Ascending aorta (tissue), 2 donors: ENCODE measurements around the gene GPR83. TPM values are rescaled to one million over a fixed set of nuclear protein-coding genes. Genes with fewer than 3 reads are reported as not detected.
A peak's percentile ranks its signal among the peaks of the same experiment; 100 is the strongest.

Source experiments
- DNase-seq, 2 donors: peaks; one replicate each; pipeline ENCODE4 v3.0.0-alpha.2; 2019; ENCODE audit warnings: low spot score in 2 of 2
- H3K27ac ChIP-seq, 2 donors: fragments of 200-600 bp; sonication (generic); one replicate each; pipeline ENCODE4 v1.5.1; 2016 to 2017; ENCODE audit warnings: mild to moderate bottlenecking in 1 of 2
- H3K27me3 ChIP-seq: fragments of 200-600 bp; sonication (generic); one replicate; pipeline ENCODE4 v1.5.1; 2017
- H3K36me3 ChIP-seq, 2 donors: fragments of 200-600 bp; sonication (generic); one replicate each; pipeline ENCODE4 v1.5.1; 2016
- H3K4me1 ChIP-seq, 2 donors: fragments of 200-600 bp; sonication (generic); one replicate each; pipeline ENCODE4 v1.5.1; 2016 to 2017; ENCODE audit warnings: mild to moderate bottlenecking in 1 of 2
- H3K4me3 ChIP-seq, 2 donors: fragments of 200-600 bp; sonication (generic); one replicate each; pipeline ENCODE4 v1.5.1; 2016 to 2017; ENCODE audit warnings: mild to moderate bottlenecking in 1 of 2
- H3K9me3 ChIP-seq, 2 donors: fragments of 200-600 bp; sonication (generic); one replicate each; pipeline ENCODE4 v1.5.1; 2016
- CTCF ChIP-seq, 3 experiments: fragments of 200-600 bp in 2 of 3; fragments of 450-650 bp in 1 of 3; sonication (generic) in 2 of 3; IDR thresholded peaks; one replicate each; pipeline ENCODE4 v1.5.1; 2016 to 2019; ENCODE audit warnings: antibody characterized with exemption in 3 of 3, mild to moderate bottlenecking in 1 of 3, moderate library complexity in 1 of 3
- intact Hi-C: fragments of 100-400 bp; cut with DNase I; formaldehyde crosslinking; loops from one replicate; pipeline ENCODE4 v1.15.1; 2023
- total RNA-seq: library from RNA; depleted of rRNA; stranded (reverse); fragments of >200 nt; gene quantifications from one replicate; pipeline ENCODE4 v1.1.0, GENCODE V29; 2016

The GPR83 gene
- not detected for total RNA-seq

GRCh38 chr11:94400839-94401772 lies at the start of gene GPR83:
GPR83 (minus strand) TSS chr11:94401419; CDS start chr11:94401247, 172 bp downstream.
- no peak for TF ChIP-seq CTCF (IDR thresholded peaks at IDR 0.05)
- DNase-seq = no peak
- peak within 1 kb of the TSS; percentile 39 to 44 for H3K4me3 ChIP-seq

GRCh38 chr11:94450048-94450447 lies 48.8 kb upstream of the GPR83 start:
- Histone ChIP-seq H3K36me3 (peaks cover 2 to 15% of the 10 kb centered on the region in 2 donors), H3K9me3 (no peaks in the 10 kb centered on the region), H3K27me3 (no peaks in the 10 kb centered on the region), H3K27ac (no peak overlapping the region), H3K4me1 (no peaks in the 10 kb centered on the region), H3K4me3 (no peak overlapping the region)
- no peak for TF ChIP-seq CTCF (IDR thresholded peaks at IDR 0.05)
- intact Hi-C loops = no loop called here
- DNase-seq = no peak

More at GRCh38 chr11:94400839-94401772, at the start of gene GPR83:
- H3K36me3 ChIP-seq = no peaks in the 10 kb centered on the region
- intact Hi-C loops = no loop called here
- H3K27ac ChIP-seq = no peak within 1 kb of the TSS
- no peaks in the 10 kb centered on the region for H3K27me3 ChIP-seq
- H3K9me3 ChIP-seq = no peaks in the 10 kb centered on the region
- peaks cover 0 to 4% of the 10 kb centered on the region in 2 donors for H3K4me1 ChIP-seq

- Histone ChIP-seq H3K4me3 (no peak overlapping the region), H3K27ac (no peak overlapping the region), H3K4me1 (no peaks in the 10 kb centered on the region), H3K27me3 (no peaks in the 10 kb centered on the region), H3K36me3 (peaks cover 6 to 19% of the 10 kb centered on the region in 2 donors), H3K9me3 (no peaks in the 10 kb centered on the region)
- TF ChIP-seq CTCF (IDR thresholded peaks at IDR 0.05) = no peak
- intact Hi-C loops = no loop called here
- DNase-seq = no peak
Measured at GRCh38 chr11:94449437-94449836, 48.2 kb upstream of the GPR83 start.

GRCh38 chr11:94449029-94449428 lies 47.8 kb upstream of the GPR83 start:
- Histone ChIP-seq H3K4me3 (no peak overlapping the region), H3K9me3 (no peaks in the 10 kb centered on the region), H3K27me3 (no peaks in the 10 kb centered on the region), H3K27ac (no peak overlapping the region), H3K4me1 (no peaks in the 10 kb centered on the region), H3K36me3 (peaks cover 8 to 23% of the 10 kb centered on the region in 2 donors)
- intact Hi-C loops = no loop called here
- DNase-seq = no peak
- TF ChIP-seq CTCF (IDR thresholded peaks at IDR 0.05) = no peak

- H3K36me3 ChIP-seq = peaks cover 8 to 25% of the 10 kb centered on the region in 2 donors
- intact Hi-C loops = no loop called here
Measured at GRCh38 chr11:94447149-94447548, 45.9 kb upstream of the GPR83 start.

More at GRCh38 chr11:94447149-94447548, 45.9 kb upstream of the GPR83 start:
- H3K27ac ChIP-seq = no peak overlapping the region
- H3K4me1 ChIP-seq = no peaks in the 10 kb centered on the region
- no peak for DNase-seq
- TF ChIP-seq CTCF (IDR thresholded peaks at IDR 0.05) = no peak
- H3K27me3 ChIP-seq = no peaks in the 10 kb centered on the region
- no peaks in the 10 kb centered on the region for H3K9me3 ChIP-seq
- no peak overlapping the region for H3K4me3 ChIP-seq
